Tibial nerve (tissue), 4 donors: ENCODE measurements around the gene NCOA3. TPM values are rescaled to one million over a fixed set of nuclear protein-coding genes. Genes with fewer than 3 reads are reported as not detected.
A peak's percentile ranks its signal among the peaks of the same experiment; 100 is the strongest.

Source experiments
- DNase-seq, 2 donors: peaks; one replicate each; pipeline ENCODE4 v3.0.0-alpha.2; 2019; ENCODE audit warnings: low spot score in 2 of 2
- H3K27ac ChIP-seq, 4 donors: fragments of 200-600 bp; sonication (generic) in 3 of 4; one replicate each; pipeline ENCODE4 v1.5.1; 2017 to 2019; ENCODE audit warnings: mild to moderate bottlenecking in 1 of 4
- H3K27me3 ChIP-seq, 2 donors: fragments of 200-600 bp; sonication (generic) in 1 of 2; one replicate each; pipeline versions ENCODE4 v1.5.1 to v1.6.0; 2017 to 2019
- H3K36me3 ChIP-seq, 3 donors: fragments of 200-600 bp; sonication (generic); one replicate each; pipeline ENCODE4 v1.5.1; 2018 to 2019
- H3K4me1 ChIP-seq, 4 donors: fragments of 200-600 bp; sonication (generic) in 3 of 4; one replicate each; pipeline ENCODE4 v1.5.1; 2017 to 2019
- H3K4me3 ChIP-seq, 4 donors: fragments of 200-600 bp; sonication (generic) in 3 of 4; one replicate each; pipeline ENCODE4 v1.5.1; 2017 to 2019; ENCODE audit warnings: mild to moderate bottlenecking in 1 of 4, moderate library complexity in 1 of 4
- H3K9me3 ChIP-seq, 4 donors: fragments of 200-600 bp; sonication (generic) in 3 of 4; one replicate each; pipeline ENCODE4 v1.5.1; 2017 to 2019
- EP300 ChIP-seq, 2 donors: sonication (generic); formaldehyde crosslinking; IDR thresholded peaks; one replicate each; pipeline ENCODE4 v1.6.1; 2017; ENCODE audit warnings: antibody characterized with exemption in 2 of 2, mild to moderate bottlenecking in 1 of 2
- POLR2A ChIP-seq, 2 donors: fragments of 450-650 bp; IDR thresholded peaks; one replicate each; pipeline ENCODE4 v1.6.1; 2017; ENCODE audit warnings: antibody characterized with exemption in 2 of 2, mild to moderate bottlenecking in 2 of 2, moderate library complexity in 2 of 2
- WGBS, 2 donors: methylation state at CpG; one replicate each; pipeline ENCODE4 v1.1.5; 2018; 5-methylcytosine and 5-hydroxymethylcytosine counted together
- total RNA-seq, 4 donors: library from RNA; depleted of rRNA; stranded (reverse); fragments of >200 nt; gene quantifications; one replicate each; pipeline ENCODE4 v1.1.0, GENCODE V29; 2016
- TF ChIP-seq, protein P1 (sequence below), 5 experiments: fragments of 200-600 bp in 3 of 5; fragments of 450-650 bp in 2 of 5; sonication (generic) in 3 of 5; IDR thresholded peaks; one replicate each; pipeline ENCODE4 v1.5.1; 2016 to 2019; ENCODE audit warnings: antibody characterized with exemption in 5 of 5, mild to moderate bottlenecking in 3 of 5, moderate library complexity in 2 of 5

The NCOA3 gene
- total RNA-seq, 4 donors from 2014 or later = 38.0 to 48.9 (median 40.7) TPM

DNA sequence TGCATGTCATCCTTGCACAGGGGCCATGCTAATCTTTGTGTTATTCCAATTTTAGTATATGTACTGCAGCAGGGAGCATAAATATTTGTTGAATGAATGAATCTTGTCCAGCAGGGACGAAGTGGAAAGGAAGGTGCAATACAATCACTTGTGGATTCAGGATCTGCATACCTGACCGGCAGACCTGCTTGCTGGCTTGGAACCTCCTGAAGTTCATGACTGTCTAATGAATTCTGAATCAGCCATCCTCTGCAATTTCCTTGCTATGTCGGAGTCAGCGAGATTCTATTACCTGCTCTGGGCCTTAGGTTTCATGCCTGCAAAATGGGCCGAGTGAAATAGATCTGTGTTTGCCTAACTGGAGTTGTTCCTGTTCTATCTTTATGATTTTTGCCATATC is 17.4 kb upstream of the NCOA3 start:
- DNase-seq = no peak
- 88 to 90% methylated on average over 5 of the region's 5 CpGs for WGBS, 2 donors
- H3K27ac ChIP-seq = no peak overlapping the region
- no peaks in the 10 kb centered on the region for H3K36me3 ChIP-seq
- no peaks in the 10 kb centered on the region for H3K27me3 ChIP-seq
- peaks cover 0 to 9% (median 2%) of the 10 kb centered on the region in 4 donors for H3K4me1 ChIP-seq
- no peaks in the 10 kb centered on the region for H3K9me3 ChIP-seq
- no peak for TF ChIP-seq POLR2A (IDR thresholded peaks at IDR 0.05)
- TF ChIP-seq EP300 (IDR thresholded peaks at IDR 0.05) = no peak
- H3K4me3 ChIP-seq = no peak overlapping the region

DNA sequence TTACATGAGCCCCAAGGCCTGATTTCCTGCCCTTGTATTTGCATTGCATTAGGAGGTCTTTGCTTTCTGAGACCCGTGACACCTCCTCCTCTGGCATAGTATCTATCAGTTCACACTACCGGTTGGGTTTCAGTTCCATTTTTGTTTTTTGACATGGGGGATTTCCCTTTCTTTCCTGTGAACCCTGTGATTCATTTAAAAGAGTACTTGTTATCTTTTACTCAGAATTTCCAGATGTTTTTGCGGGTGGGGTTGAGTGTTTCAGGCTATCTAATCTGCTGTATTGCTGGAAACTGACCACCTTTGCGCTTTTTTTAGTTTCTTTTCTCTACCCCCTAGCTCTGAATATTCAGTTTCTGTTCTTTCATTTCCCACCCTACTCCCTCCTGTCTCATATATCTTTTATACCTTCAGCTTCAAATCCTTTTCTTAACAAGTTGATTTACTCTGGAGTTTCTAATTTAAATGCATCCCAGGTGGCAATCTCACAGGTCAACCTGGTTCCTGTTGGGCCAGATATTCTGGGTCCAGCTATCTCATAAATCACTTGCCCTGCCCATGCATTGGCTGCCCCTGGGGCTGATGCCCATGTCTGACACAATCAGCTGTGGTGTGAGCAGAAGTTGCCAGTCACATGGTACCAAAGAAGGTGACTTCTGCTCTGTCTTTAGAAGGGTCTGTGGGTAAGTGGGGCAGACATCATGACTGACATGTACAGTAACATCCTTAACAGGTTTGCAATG is 14.3 kb upstream of the NCOA3 start:
- Histone ChIP-seq H3K27me3 (no peaks in the 10 kb centered on the region), H3K4me3 (no peak overlapping the region), H3K9me3 (no peaks in the 10 kb centered on the region), H3K4me1 (peaks cover 0 to 9% (median 2%) of the 10 kb centered on the region in 4 donors), H3K27ac (no peak overlapping the region), H3K36me3 (no peaks in the 10 kb centered on the region)
- 37 to 54% methylated on average over 4 of the region's 4 CpGs for WGBS, 2 donors
- TF ChIP-seq EP300 (IDR thresholded peaks at IDR 0.05) (no peak), POLR2A (IDR thresholded peaks at IDR 0.05) (no peak)
- TF ChIP-seq, protein P1, sequence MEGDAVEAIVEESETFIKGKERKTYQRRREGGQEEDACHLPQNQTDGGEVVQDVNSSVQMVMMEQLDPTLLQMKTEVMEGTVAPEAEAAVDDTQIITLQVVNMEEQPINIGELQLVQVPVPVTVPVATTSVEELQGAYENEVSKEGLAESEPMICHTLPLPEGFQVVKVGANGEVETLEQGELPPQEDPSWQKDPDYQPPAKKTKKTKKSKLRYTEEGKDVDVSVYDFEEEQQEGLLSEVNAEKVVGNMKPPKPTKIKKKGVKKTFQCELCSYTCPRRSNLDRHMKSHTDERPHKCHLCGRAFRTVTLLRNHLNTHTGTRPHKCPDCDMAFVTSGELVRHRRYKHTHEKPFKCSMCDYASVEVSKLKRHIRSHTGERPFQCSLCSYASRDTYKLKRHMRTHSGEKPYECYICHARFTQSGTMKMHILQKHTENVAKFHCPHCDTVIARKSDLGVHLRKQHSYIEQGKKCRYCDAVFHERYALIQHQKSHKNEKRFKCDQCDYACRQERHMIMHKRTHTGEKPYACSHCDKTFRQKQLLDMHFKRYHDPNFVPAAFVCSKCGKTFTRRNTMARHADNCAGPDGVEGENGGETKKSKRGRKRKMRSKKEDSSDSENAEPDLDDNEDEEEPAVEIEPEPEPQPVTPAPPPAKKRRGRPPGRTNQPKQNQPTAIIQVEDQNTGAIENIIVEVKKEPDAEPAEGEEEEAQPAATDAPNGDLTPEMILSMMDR (IDR thresholded peaks at IDR 0.05) = no peak
- no peak for DNase-seq

DNA sequence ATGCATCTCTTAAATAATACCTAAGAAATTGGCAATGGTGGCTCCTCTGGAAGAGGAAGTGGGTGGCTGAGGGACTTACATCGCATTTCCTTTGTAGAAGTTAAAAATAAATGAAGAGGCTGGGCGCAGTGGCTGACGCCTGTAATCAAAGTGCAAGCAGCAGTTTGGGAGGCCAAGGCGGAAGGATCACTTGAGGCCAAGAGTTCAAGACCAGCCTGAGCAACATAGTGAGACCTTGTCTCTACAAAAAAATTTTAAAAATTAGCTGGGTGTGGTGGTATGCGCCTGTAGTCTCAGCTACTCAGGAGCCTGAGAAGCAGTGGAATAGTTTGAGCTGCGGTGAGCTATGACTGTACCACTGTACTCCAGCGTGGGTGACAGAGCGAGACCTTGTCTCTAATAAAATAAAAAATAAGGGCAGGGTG is 12.2 kb upstream of the NCOA3 start:
- no peak overlapping the region for H3K4me3 ChIP-seq
- H3K27me3 ChIP-seq = no peaks in the 10 kb centered on the region
- peak in 1 of 2 donors; percentile 40 for TF ChIP-seq EP300 (IDR thresholded peaks at IDR 0.05)
- TF ChIP-seq POLR2A (IDR thresholded peaks at IDR 0.05) = no peak
- TF ChIP-seq, protein P1 (IDR thresholded peaks at IDR 0.05) = no peak
- H3K9me3 ChIP-seq = no peaks in the 10 kb centered on the region
- H3K36me3 ChIP-seq = no peaks in the 10 kb centered on the region
- no peak for DNase-seq
- H3K4me1 ChIP-seq = peaks cover 0 to 28% (median 10%) of the 10 kb centered on the region in 4 donors
- peak overlapping the region in 1 of 4 donors; percentile 26 for H3K27ac ChIP-seq
- WGBS, 2 donors = 83 to 85% methylated on average over 8 of the region's 8 CpGs

DNA sequence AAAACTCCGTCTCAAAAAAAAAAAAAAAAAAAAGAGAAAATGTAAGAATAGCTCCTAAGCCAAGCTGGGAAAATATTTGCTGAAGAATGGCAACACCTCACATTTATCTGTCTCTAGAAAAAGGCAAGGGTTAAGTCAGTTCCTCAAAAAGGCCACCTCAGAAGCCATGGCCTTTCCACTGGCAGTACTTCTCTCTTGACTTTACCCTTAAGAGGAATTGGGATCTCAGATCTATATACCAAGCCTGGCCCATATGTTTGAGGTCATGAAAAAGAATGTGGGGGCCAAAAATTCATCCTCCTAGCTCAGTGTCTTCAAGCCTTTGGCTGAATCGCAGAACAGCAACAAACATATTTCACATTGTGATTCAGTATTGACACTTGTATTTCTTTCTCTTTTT is 10.9 kb upstream of the NCOA3 start:
- no peaks in the 10 kb centered on the region for H3K36me3 ChIP-seq
- peaks cover 0 to 28% (median 10%) of the 10 kb centered on the region in 4 donors for H3K4me1 ChIP-seq
- H3K9me3 ChIP-seq = no peaks in the 10 kb centered on the region
- no peak overlapping the region for H3K4me3 ChIP-seq
- DNase-seq = no peak
- H3K27me3 ChIP-seq = no peaks in the 10 kb centered on the region
- H3K27ac ChIP-seq = no peak overlapping the region
- TF ChIP-seq, protein P1 (IDR thresholded peaks at IDR 0.05) = no peak
- 84 to 90% methylated on average over 2 of the region's 2 CpGs for WGBS, 2 donors

DNA sequence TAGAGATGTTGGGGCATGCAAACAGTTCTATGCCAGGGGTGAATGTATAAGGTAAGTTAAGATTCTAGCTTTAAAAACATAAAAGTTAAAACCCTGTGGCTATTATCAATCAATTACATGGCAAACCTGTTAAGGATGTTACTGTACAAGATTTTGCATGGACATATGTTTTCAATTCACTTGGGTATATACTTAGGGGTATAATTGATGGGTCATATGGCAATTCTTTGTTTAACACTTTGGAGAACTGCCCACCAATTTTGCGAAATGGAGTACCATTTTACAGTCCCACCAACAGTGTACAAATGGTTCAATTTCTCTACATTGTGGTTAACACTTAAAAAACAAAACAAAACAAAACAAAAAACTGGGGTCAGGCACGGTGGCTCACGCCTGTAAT is 9.4 kb upstream of the NCOA3 start:
- Histone ChIP-seq H3K27me3 (no peaks in the 10 kb centered on the region), H3K9me3 (no peaks in the 10 kb centered on the region), H3K4me1 (peaks cover 0 to 24% (median 10%) of the 10 kb centered on the region in 4 donors), H3K36me3 (no peaks in the 10 kb centered on the region), H3K27ac (peak overlapping the region in 2 of 4 donors; percentile 70 to 74), H3K4me3 (no peak overlapping the region)
- no peak for DNase-seq
- TF ChIP-seq, protein P1 (IDR thresholded peaks at IDR 0.05) = no peak
- TF ChIP-seq EP300 (IDR thresholded peaks at IDR 0.05) (no peak), POLR2A (IDR thresholded peaks at IDR 0.05) (no peak)
- 87 to 94% methylated on average over 3 of the region's 3 CpGs for WGBS, 2 donors
